Measurements from ENCODE around the gene CBARP. TPM values are rescaled to one million over a fixed set of nuclear protein-coding genes. Genes with fewer than 3 reads are reported as not detected.
A peak's percentile ranks its signal among the peaks of the same experiment; 100 is the strongest.

Gene CBARP
- total and polyA plus RNA-seq, 2 donors (not counting 1 experiment from before 2014, with no cell fraction given): 0.31 to 1.5 TPM

DNA sequence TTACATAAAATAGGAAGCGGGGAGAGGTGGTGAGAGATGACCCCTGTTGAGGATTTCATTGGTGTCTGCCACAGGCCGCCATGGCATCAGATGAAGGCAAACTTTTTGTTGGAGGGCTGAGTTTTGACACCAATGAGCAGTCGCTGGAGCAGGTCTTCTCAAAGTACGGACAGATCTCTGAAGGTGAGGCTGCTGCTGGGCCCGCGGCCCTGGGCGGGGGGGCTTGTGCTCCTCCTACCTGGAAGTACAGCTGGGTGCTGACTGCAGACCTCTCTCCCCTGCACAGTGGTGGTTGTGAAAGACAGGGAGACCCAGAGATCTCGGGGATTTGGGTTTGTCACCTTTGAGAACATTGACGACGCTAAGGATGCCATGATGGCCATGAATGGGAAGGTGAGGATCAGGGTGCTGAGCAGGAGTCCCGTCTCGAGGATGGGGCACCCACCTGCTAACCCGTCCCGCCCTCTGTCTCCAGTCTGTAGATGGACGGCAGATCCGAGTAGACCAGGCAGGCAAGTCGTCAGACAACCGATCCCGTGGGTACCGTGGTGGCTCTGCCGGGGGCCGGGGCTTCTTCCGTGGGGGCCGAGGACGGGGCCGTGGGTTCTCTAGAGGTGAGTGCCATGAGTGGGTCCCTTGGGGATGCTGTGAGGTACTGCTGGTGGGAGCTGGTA is 33.2 kb upstream of the CBARP start:
- Histone ChIP-seq H4K20me1 (ENCODE audit: control insufficient read depth, extremely low read depth, insufficient read depth, low read length) (no peaks in the 10 kb centered on the region), H3K4me2 (ENCODE audit: extremely low read depth, insufficient read depth, low read length) (peak overlapping the region; percentile 99), H3K9ac (ENCODE audit: insufficient read depth, low read length) (peak overlapping the region; percentile 27), H3K4me3 (replicated peaks in 1 of 4; ENCODE audit: control extremely low read depth in 1 of 4, insufficient read depth in 1 of 4, low read depth in 3 of 4, low read length in 4 of 4) (peak overlapping the region; percentile 69 to 89 (median 81)), H3K27me3 (ENCODE audit: control insufficient read depth, insufficient read depth, low read length) (no peaks in the 10 kb centered on the region), H3K79me2 (ENCODE audit: control insufficient read depth, insufficient read depth, low read length) (peaks cover 53% of the 10 kb centered on the region), H2AFZ (ENCODE audit: low read length) (no peak overlapping the region), H3K9me3 (ENCODE audit: control insufficient read depth, insufficient read depth, low read depth, low read length) (no peaks in the 10 kb centered on the region), H3K4me1 (ENCODE audit: control insufficient read depth, extremely low read depth, insufficient read depth, low read length) (peaks cover 43% of the 10 kb centered on the region), H3K36me3 (ENCODE audit: control insufficient read depth, insufficient read depth, low read length) (peaks cover 35% of the 10 kb centered on the region), H3K27ac (ENCODE audit: insufficient read depth, low read length) (peak overlapping the region; percentile 98)
- TF ChIP-seq EZH2 (IDR thresholded peaks at IDR 0.05; ENCODE audit: low read length, missing control alignments): no peak
- TF ChIP-seq, protein P1, sequence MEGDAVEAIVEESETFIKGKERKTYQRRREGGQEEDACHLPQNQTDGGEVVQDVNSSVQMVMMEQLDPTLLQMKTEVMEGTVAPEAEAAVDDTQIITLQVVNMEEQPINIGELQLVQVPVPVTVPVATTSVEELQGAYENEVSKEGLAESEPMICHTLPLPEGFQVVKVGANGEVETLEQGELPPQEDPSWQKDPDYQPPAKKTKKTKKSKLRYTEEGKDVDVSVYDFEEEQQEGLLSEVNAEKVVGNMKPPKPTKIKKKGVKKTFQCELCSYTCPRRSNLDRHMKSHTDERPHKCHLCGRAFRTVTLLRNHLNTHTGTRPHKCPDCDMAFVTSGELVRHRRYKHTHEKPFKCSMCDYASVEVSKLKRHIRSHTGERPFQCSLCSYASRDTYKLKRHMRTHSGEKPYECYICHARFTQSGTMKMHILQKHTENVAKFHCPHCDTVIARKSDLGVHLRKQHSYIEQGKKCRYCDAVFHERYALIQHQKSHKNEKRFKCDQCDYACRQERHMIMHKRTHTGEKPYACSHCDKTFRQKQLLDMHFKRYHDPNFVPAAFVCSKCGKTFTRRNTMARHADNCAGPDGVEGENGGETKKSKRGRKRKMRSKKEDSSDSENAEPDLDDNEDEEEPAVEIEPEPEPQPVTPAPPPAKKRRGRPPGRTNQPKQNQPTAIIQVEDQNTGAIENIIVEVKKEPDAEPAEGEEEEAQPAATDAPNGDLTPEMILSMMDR (conservative IDR thresholded peaks at IDR 0.05 in 1 of 2, IDR thresholded peaks at IDR 0.05 in 1 of 2; ENCODE audit: low read depth in 1 of 2, low read length in 2 of 2): no peak
- no peak for DNase-seq (ENCODE audit: low read depth in 2 of 2)

DNA sequence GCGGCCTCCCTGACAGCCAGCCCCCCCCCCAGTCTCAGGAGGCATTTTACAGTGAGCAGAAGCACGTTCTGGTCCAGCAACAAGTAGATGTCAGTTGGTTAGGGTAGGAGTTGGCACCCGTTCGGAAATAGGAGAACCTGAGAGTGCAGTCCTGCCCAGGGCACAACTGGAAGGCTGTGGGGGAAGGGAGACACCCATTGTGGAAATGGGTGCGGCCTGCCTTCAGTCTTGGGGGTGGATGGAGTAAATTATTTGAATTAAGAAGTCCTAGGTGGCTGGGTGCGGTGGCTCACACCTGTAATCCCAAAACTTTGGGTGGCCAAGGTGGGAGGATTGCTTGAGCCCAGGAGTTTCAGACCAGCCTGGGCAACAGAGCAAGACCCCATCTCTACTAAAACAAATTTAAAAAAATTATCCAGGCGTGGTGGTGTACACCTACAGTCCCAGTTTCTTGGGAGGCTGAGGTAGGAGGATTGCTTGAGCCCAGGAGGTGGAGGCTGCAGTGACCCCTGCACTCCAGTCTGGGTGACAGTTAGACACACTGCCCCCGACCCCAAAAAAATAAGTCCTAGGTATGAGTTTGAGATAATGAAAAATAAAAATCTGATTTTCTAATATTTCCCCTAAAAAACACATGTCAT is 32.5 kb upstream of the CBARP start:
- H3K4me2 ChIP-seq (ENCODE audit: extremely low read depth, insufficient read depth, low read length): peak overlapping the region; percentile 99
- no peaks in the 10 kb centered on the region for H3K9me3 ChIP-seq (ENCODE audit: control insufficient read depth, insufficient read depth, low read depth, low read length)
- H3K27me3 ChIP-seq (ENCODE audit: control insufficient read depth, insufficient read depth, low read length): no peaks in the 10 kb centered on the region
- no peak for TF ChIP-seq EZH2 (IDR thresholded peaks at IDR 0.05; ENCODE audit: low read length, missing control alignments)
- TF ChIP-seq, protein P1 (conservative IDR thresholded peaks at IDR 0.05 in 1 of 2, IDR thresholded peaks at IDR 0.05 in 1 of 2; ENCODE audit: low read depth in 1 of 2, low read length in 2 of 2): no peak
- peak overlapping the region; percentile 69 to 89 (median 81) for H3K4me3 ChIP-seq (replicated peaks in 1 of 4; ENCODE audit: control extremely low read depth in 1 of 4, insufficient read depth in 1 of 4, low read depth in 3 of 4, low read length in 4 of 4)
- peaks cover 53% of the 10 kb centered on the region for H3K79me2 ChIP-seq (ENCODE audit: control insufficient read depth, insufficient read depth, low read length)
- peak overlapping the region; percentile 98 for H3K27ac ChIP-seq (ENCODE audit: insufficient read depth, low read length)
- H4K20me1 ChIP-seq (ENCODE audit: control insufficient read depth, extremely low read depth, insufficient read depth, low read length): no peaks in the 10 kb centered on the region
- peak overlapping the region; percentile 92 for H3K9ac ChIP-seq (ENCODE audit: insufficient read depth, low read length)
- H3K4me1 ChIP-seq (ENCODE audit: control insufficient read depth, extremely low read depth, insufficient read depth, low read length): peaks cover 46% of the 10 kb centered on the region
- DNase-seq (ENCODE audit: low read depth in 2 of 2): no peak
- H3K36me3 ChIP-seq (ENCODE audit: control insufficient read depth, insufficient read depth, low read length): peaks cover 35% of the 10 kb centered on the region
- H2AFZ ChIP-seq (ENCODE audit: low read length): no peak overlapping the region

DNA sequence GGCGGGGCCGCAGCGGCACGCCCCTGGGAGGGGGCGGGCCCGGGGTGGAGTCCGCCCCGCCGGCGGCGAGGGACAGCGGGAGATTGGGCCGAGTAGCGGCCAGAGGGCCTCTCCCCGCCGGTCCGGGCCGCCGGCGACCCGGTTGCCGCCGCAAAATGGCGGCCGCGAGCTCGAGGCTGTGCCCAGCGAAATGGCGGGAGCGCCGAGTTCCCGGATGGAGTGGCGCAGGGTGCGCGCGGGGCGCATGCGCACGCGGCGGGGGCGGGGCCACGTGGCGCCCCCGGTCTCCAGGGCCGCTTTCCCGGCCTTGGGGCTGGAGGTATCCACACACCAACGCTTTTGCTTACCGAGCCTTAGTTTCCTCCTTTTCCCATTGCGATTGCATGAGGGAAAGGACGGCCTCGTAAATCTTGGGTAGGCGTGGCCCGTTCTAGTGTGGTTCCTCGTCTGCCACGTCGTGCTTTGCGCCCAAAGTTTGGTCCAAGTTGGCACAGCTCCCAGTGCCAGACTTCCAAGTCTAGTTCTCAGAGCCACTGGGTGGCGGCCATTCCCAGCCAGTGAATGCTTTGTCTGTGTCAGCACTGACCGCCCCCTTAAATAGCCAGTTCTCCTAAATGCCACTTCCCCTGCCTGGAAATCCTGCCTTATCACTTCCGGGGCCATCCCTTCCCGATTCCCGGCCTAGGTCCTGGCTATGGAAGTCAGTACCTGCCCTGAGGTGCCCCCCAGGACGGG is 31.8 kb upstream of the CBARP start:
- no peak for TF ChIP-seq EZH2 (IDR thresholded peaks at IDR 0.05; ENCODE audit: low read length, missing control alignments)
- TF ChIP-seq, protein P1 (conservative IDR thresholded peaks at IDR 0.05 in 1 of 2, IDR thresholded peaks at IDR 0.05 in 1 of 2; ENCODE audit: low read depth in 1 of 2, low read length in 2 of 2): peak in 1 of 2 donors; percentile 10
- Histone ChIP-seq H4K20me1 (ENCODE audit: control insufficient read depth, extremely low read depth, insufficient read depth, low read length) (no peaks in the 10 kb centered on the region), H3K27me3 (ENCODE audit: control insufficient read depth, insufficient read depth, low read length) (no peaks in the 10 kb centered on the region), H3K9me3 (ENCODE audit: control insufficient read depth, insufficient read depth, low read depth, low read length) (no peaks in the 10 kb centered on the region), H3K4me1 (ENCODE audit: control insufficient read depth, extremely low read depth, insufficient read depth, low read length) (peaks cover 49% of the 10 kb centered on the region), H3K27ac (ENCODE audit: insufficient read depth, low read length) (peak overlapping the region; percentile 98), H3K79me2 (ENCODE audit: control insufficient read depth, insufficient read depth, low read length) (peaks cover 53% of the 10 kb centered on the region), H3K4me3 (replicated peaks in 1 of 4; ENCODE audit: control extremely low read depth in 1 of 4, insufficient read depth in 1 of 4, low read depth in 3 of 4, low read length in 4 of 4) (peak overlapping the region; percentile 69 to 89 (median 81)), H3K4me2 (ENCODE audit: extremely low read depth, insufficient read depth, low read length) (peak overlapping the region; percentile 99), H2AFZ (ENCODE audit: low read length) (no peak overlapping the region), H3K36me3 (ENCODE audit: control insufficient read depth, insufficient read depth, low read length) (peaks cover 31% of the 10 kb centered on the region), H3K9ac (ENCODE audit: insufficient read depth, low read length) (peak overlapping the region; percentile 92)
- DNase-seq (ENCODE audit: low read depth in 2 of 2): peak; percentile 88 to 91
